Measurements from ENCODE around the gene MYO1H.

MYO1H gene

DNA sequence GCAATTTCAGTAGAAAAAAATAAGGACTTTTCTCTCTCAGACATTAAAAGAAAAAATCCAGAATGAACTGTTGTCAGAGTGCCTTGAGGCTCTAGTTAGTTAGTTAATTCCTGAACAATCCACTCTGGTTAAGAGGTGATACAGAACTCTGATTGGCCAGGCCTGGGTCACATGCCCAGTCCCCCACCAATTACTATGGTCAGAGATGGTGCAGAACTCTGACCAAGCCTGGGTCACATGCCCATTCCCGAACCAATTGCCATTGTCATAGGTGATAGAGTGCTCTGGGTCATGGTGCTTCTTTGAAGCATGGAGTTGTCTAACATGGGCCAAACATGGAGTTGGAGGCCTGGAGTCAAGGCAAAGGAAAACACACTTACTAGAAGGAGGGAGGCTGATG lies 11.1 kb upstream of the MYO1H start:
- no peak for DNase-seq (ENCODE audit: low read depth in 2 of 3, low spot score in 2 of 3)

DNA sequence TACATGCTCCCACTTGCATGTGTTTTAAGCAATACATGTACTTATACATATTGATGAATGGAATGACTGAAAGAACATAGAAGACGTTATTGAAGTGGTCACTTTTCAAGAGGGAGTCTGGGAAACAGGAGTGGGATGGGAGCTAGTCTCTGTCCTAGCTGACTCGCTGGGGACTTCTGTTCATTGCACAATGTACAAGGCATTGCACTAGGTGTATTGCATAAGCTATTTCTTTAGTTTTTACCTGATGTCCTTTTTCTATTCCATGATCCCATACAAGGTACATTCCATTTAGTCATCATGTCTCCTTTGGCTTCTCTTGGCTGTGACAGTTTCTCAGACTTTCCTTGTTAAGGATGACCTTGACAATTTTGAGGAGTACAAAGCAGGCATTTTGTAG lies 4.0 kb upstream of the MYO1H start:
- DNase-seq (ENCODE audit: low read depth in 2 of 3, low spot score in 2 of 3): no peak

DNA sequence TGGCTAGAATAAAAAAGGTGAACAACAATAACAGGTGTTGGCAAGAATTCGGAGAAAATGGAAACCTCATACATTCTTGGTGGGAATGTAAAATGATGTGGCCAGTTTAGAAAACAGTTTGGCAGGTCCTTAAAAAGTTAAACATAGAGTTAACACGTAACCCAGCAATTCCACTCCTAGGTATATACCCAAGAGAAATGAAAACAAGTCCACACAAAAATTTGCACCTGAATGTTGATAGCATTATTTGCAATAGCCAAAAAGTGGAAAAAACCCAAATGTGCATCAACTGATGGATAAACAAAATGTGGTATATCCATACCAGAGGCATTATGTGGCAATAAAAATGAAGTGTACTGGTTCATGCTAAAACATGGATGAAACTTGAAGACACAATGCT lies 2.3 kb upstream of the MYO1H start:
- no peak for DNase-seq (ENCODE audit: low read depth in 2 of 3, low spot score in 2 of 3)

DNA sequence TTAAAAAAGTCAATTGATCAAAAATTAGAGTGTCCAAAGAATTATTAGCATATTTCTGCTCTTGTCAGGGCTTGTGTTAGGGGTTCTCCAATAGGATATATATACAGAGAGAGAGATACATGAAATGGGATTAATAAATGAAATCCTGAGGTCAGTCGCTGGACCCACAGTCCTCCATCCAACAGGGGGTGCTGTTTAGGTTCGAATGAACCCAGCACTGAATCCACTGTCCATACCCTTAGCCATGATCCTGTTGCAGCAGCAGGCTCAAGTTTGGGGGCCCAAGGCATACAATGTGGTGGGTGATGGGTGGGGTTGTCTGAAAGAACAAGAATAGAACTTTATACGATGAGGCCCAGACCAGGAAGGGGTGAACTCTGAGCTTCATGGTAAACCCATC lies 780 bp upstream of the MYO1H start:
- no peak for DNase-seq (ENCODE audit: low read depth in 2 of 3, low spot score in 2 of 3)

- no peak for DNase-seq (ENCODE audit: low read depth in 2 of 3, low spot score in 2 of 3)
Measured at GRCh38 chr12:109352184-109352583, 4.5 kb downstream of the MYO1H start.

DNA sequence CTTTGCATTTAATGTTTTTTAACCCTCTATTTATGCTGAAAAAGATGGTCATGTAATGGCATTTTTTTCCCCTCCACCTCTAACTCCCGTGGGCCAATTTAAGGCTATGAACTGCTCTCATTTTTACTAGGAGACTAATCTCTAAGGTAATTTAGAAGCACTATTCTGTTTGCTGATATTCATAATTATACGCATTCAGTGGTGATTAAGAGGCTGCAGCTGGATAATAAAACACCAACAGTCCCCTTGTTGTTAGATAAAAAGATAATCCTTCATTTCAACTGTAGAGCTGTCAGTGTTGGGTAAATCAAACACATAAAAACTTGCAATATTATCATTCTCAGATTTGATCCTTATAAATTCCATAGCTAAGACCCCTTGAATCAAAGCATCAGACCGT lies 8.9 kb downstream of the MYO1H start:
- no peak for DNase-seq (ENCODE audit: low read depth in 2 of 3, low spot score in 2 of 3)

DNA sequence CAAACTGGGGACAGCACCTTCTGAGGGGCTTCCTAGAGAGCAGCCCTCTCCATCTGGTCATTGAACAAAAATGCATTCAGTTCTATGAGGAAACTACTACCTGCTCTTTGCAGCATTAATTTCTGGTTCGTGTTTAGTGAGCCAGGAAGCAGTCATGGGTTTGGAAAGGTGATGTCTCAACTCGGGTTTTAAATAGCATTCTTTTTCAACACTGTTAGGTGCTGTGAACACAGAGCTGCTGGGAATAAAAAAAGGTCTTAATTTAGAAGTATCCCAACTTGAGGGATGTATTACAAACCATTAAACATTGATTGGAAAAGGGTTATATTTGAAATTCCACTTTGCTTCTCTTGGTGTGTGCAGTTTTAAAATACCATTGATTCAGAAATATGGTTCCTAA lies 9.3 kb downstream of the MYO1H start:
- DNase-seq (ENCODE audit: low read depth in 2 of 3, low spot score in 2 of 3): no peak

GRCh38 chr12:109358154-109358869 lies 10.6 kb downstream of the MYO1H start:
- no peak for DNase-seq (ENCODE audit: low read depth in 2 of 3, low spot score in 2 of 3)

DNA sequence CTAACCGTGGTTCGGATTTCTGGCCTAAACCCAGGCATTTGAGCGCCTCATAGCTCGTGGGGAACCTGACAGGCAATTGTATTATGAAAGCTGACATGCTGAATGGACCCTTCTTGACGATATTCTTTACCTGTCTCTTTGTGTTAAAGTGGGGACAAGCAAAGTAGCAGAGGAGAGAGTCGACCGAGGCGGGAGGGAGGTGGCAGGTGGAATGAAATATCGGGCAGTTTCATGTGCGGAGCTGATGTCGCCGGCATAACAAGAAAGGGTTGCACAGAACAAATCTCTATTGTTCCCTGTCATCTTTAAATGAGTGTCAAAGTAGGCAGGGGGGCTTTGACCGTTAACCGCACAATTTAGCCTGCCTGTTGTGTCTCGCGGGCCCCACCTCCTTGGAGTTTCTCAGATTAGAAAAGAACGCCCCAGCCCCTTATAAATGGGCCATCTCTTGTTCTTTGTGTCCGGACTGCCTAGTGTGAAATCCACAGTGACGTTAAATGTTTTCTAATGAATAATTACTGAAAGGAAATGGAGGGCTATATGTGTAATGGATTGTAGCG lies 11.5 kb downstream of the MYO1H start:
- DNase-seq (ENCODE audit: low read depth in 2 of 3, low spot score in 2 of 3): no peak

DNA sequence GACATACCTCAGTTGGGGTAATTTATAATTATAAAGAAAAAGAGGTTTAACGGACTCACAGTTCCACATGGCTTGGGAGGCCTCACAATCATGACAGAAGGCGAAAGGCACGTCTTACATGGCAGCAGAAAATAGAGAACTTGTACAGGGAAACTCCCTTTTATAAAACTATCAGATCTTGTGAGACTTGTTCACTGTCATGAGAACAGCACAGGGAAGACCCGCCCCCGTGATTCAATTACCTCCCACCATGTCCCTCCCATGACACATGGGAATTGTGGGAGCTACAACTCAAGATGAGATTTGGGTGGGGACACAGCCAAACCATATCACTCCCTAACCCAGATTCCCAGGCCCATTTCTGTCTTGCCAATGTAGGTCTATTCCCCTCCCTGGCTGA lies 22.1 kb downstream of the MYO1H start:
- DNase-seq (ENCODE audit: low read depth in 2 of 3, low spot score in 2 of 3): no peak

GRCh38 chr12:109377139-109377685 lies 29.5 kb downstream of the MYO1H start:
- no peak for DNase-seq (ENCODE audit: low read depth in 2 of 3, low spot score in 2 of 3)

- no peak for DNase-seq (ENCODE audit: low read depth in 2 of 3, low spot score in 2 of 3)
Measured at GRCh38 chr12:109378569-109378968, 30.9 kb downstream of the MYO1H start.

GRCh38 chr12:109382031-109382430 lies 34.3 kb downstream of the MYO1H start:
- no peak for DNase-seq (ENCODE audit: low read depth in 2 of 3, low spot score in 2 of 3)

- DNase-seq (ENCODE audit: low read depth in 2 of 3, low spot score in 2 of 3): no peak
Measured at GRCh38 chr12:109383240-109383639, 35.5 kb downstream of the MYO1H start.

- no peak for DNase-seq (ENCODE audit: low read depth in 2 of 3, low spot score in 2 of 3)
Measured at GRCh38 chr12:109385339-109386058, 37.8 kb downstream of the MYO1H start.

- DNase-seq (ENCODE audit: low read depth in 2 of 3, low spot score in 2 of 3): no peak
Measured at GRCh38 chr12:109386059-109386433, 38.3 kb downstream of the MYO1H start.

DNA sequence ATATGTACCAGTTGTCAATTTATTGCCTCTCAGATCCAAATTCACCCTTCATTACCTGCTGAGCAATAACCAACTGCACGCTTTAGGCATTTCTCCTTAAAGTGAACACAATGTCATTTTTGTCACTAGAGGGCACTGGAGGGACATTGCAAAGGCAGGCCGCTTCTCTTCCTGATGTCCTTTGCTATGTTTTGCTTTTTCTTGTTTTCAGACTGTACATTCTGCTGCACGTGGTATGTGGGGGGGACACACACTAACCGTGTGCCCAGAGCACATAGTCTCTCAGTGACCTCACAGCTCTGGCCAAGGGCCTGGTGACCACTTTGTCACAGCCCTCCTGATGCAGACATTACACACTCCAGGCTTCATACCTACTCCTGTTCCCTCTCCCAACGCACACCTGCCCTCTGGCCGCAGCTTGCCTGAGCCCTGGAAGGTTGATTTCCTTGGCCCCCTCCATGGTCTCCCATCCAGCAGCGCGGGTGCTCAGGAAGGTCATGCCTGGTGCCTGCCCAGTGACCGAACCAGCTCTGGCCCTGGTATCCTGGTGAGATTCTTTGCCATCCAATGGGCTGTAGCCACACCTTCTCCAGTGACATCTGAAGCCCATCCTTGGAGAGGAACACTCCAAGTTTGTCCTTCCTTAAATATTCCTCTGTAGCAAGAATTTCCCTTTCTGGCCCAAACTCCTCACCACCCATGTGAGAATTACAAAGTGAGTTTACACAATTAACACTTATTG lies 39.9 kb downstream of the MYO1H start:
- DNase-seq (ENCODE audit: low read depth in 2 of 3, low spot score in 2 of 3): no peak

DNA sequence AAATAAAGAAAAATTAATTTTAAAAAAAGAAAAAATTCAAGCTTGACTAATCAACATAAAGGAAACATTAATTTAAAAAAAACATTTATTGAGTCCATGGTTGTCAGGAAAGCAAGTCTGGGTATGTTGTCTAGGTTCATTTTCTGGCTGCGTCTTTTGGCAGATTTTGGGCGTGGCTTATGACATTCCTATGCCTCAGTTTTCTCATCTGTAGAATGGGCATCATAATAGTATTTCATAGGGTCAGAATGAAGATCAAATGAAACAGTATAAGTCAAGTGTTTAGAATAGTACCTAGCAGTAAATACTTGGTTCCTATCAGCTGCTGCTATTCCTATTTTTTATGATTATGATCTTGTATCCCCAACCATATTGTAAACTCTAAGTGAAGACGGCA lies 40.5 kb downstream of the MYO1H start:
- DNase-seq (ENCODE audit: low read depth in 2 of 3, low spot score in 2 of 3): no peak

- no peak for DNase-seq (ENCODE audit: low read depth in 2 of 3, low spot score in 2 of 3)
Measured at GRCh38 chr12:109389146-109389545, 41.4 kb downstream of the MYO1H start.

DNA sequence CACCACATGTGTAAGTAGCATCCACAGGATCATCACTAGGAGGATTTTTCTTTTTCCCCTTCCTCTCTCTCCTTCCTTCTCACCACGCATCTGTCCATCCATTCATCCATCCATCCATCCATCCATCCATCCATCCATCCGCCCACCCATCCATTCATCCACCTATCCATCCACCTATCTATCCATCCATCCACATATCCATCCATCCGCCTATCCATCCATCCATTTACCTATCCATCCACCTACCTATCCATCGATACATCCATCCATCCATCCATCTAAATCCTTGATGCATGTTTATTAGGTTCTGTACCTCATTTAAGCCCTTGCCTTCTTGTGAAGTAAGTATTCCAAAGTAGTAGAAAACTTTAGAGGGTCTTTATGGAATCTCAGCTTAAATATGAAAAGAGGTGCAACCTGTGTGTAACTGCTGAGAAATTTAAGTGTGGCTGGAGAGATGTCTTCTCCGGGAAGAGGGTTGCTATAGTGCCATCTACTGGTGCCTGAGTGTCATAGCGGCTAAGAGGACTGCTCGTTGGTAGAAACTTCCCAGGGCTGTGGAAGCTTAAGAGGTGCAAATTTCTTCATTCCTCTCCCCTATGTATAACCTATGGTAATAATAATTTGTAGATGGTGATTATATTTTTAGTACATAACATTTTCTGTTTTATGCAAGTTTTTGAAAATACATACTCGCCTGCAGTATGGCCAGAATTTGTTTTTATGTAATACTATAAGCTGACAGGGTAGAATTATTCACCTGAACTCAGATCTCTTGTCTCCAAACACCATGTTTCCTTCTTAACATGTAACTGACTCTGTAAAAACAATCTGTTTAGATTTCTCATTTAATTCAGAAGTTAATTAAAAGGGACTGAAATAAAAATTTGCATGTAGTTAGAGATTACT lies 46.0 kb downstream of the MYO1H start:
- no peak for DNase-seq (ENCODE audit: low read depth in 2 of 3, low spot score in 2 of 3)

DNA sequence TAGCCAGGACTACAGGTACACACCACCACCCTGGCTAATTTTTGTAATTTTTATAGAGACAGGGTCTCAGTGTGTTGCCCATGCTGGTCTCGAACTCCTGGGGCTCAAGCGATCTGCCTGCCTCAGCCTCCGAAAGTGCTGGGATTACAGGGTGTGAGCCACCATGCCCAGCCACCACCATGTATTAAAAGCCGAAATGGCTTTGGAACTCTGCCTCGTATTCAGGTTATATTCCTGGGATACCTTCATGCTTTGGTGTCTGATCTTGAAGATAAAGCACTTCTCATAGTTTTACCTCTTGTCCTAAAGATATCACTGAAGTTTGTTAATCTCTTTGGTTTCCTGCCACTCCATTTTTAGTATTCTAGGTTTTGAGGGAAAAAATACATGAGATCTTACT lies 47.2 kb downstream of the MYO1H start:
- no peak for DNase-seq (ENCODE audit: low read depth in 2 of 3, low spot score in 2 of 3)
